SIG-M5 (cell line): ENCODE results near the gene C4orf50.

Experiments used
- DNase-seq: peaks from one replicate; lab custom pipeline; 2025; lab: John Stamatoyannopoulos, UW

C4orf50 gene

GRCh38 chr4:5943561-5943960 lies 74.7 kb downstream of the C4orf50 start:
- no peak for DNase-seq

GRCh38 chr4:5942947-5943346 lies 75.3 kb downstream of the C4orf50 start:
- no peak for DNase-seq

GRCh38 chr4:5941601-5942000 lies 76.6 kb downstream of the C4orf50 start:
- no peak for DNase-seq

- no peak for DNase-seq
These were observed 77.6 kb downstream of the C4orf50 start for GRCh38 chr4:5940470-5941203.

- DNase-seq = no peak
These were observed 84.0 kb downstream of the C4orf50 start for GRCh38 chr4:5933996-5934831.

- no peak for DNase-seq
These were observed 85.1 kb downstream of the C4orf50 start for GRCh38 chr4:5933116-5933515.

GRCh38 chr4:5932035-5932568 lies 86.1 kb downstream of the C4orf50 start:
- no peak for DNase-seq

GRCh38 chr4:5931526-5931925 lies 86.7 kb downstream of the C4orf50 start:
- no peak for DNase-seq

GRCh38 chr4:5930876-5931275 lies 87.4 kb downstream of the C4orf50 start:
- no peak for DNase-seq

- DNase-seq = no peak
These were observed 87.8 kb downstream of the C4orf50 start for GRCh38 chr4:5930456-5930855.

- no peak for DNase-seq
These were observed 89.3 kb downstream of the C4orf50 start for GRCh38 chr4:5928844-5929420.

GRCh38 chr4:5928274-5928673 lies 90.0 kb downstream of the C4orf50 start:
- no peak for DNase-seq

GRCh38 chr4:5927747-5928146 lies 90.5 kb downstream of the C4orf50 start:
- DNase-seq = no peak

- DNase-seq = no peak
These were observed 91.1 kb downstream of the C4orf50 start for GRCh38 chr4:5927116-5927515.

GRCh38 chr4:5926598-5926997 lies 91.6 kb downstream of the C4orf50 start:
- no peak for DNase-seq

- no peak for DNase-seq
These were observed 92.6 kb downstream of the C4orf50 start for GRCh38 chr4:5925419-5926200.

GRCh38 chr4:5924461-5925125 lies 93.6 kb downstream of the C4orf50 start:
- no peak for DNase-seq

GRCh38 chr4:5923376-5923775 lies 94.9 kb downstream of the C4orf50 start:
- DNase-seq = no peak

GRCh38 chr4:5922556-5922955 lies 95.7 kb downstream of the C4orf50 start:
- no peak for DNase-seq

- no peak for DNase-seq
These were observed 96.2 kb downstream of the C4orf50 start for GRCh38 chr4:5921981-5922380.
